Kidney (tissue), 14 donors: ENCODE measurements around the gene PLIN1. TPM values are rescaled to one million over a fixed set of nuclear protein-coding genes. Genes with fewer than 3 reads are reported as not detected.

Experiments used
- DNase-seq, 5 donors: peaks; one replicate each; pipeline ENCODE4 v3.0.0-alpha.2; 2013 to 2020
- FAIRE-seq: peaks from 2 replicates; lab custom pipeline; 2012; peaks lifted over from hg19 to GRCh38; lab: Jason Lieb, UNC
- H3K27ac ChIP-seq, 2 donors: one replicate each; pipeline ENCODE4 v1.7.0; 2013; ENCODE audit warnings: low read depth in 2 of 2, low read length in 2 of 2, inconsistent platforms in 1 of 2
- H3K27me3 ChIP-seq: one replicate; pipeline ENCODE4 v1.7.1; 2013; ENCODE audit warnings: low read length, inconsistent platforms; ENCODE audit not compliant: control insufficient read depth, insufficient read depth
- H3K36me3 ChIP-seq, 3 donors: one replicate each; pipeline versions ENCODE4 v1.7.0 to v1.7.1; 2013; ENCODE audit warnings: low read length in 3 of 3, control low read depth in 1 of 3, inconsistent platforms in 1 of 3; ENCODE audit not compliant: insufficient read depth in 3 of 3, control insufficient read depth in 2 of 3
- H3K4me1 ChIP-seq, 3 donors: one replicate each; pipeline versions ENCODE4 v1.7.0 to v1.7.1; 2013; ENCODE audit warnings: low read length in 3 of 3, inconsistent platforms in 1 of 3, low read depth in 1 of 3; ENCODE audit not compliant: control insufficient read depth in 2 of 3, insufficient read depth in 2 of 3
- H3K4me3 ChIP-seq, 3 donors: one replicate each; pipeline versions ENCODE4 v1.7.0 to v1.8.1; 2013; ENCODE audit warnings: low read length in 3 of 3, control low read depth in 1 of 3, inconsistent platforms in 1 of 3
- H3K9ac ChIP-seq, 3 donors: one replicate each; pipeline versions ENCODE4 v1.7.0 to v1.7.1; 2013; ENCODE audit warnings: low read length in 3 of 3, control low read depth in 1 of 3, inconsistent platforms in 1 of 3
- H3K9me3 ChIP-seq, 3 donors: one replicate each; pipeline versions ENCODE4 v1.7.0 to v1.7.1; 2013; ENCODE audit warnings: low read length in 3 of 3, control low read depth in 1 of 3, inconsistent platforms in 1 of 3; ENCODE audit not compliant: control insufficient read depth in 2 of 3, insufficient read depth in 1 of 3
- CTCF ChIP-seq: IDR thresholded peaks from 3 replicates; pipeline ENCODE4 v1.5.1; 2012; ENCODE audit warnings: mild to moderate bottlenecking, moderate library complexity, borderline replicate concordance; ENCODE audit not compliant: insufficient read depth; ENCODE audit errors: extremely low read depth
- intact Hi-C: fragments of 100-400 bp; cut with DNase I; formaldehyde crosslinking; loops from one replicate; pipeline ENCODE4 v1.11.1; 2022
- polyA plus RNA-seq: library from polyadenylated mRNA; stranded (reverse); fragments of 350-450 nt; fragmentation: Illumina TruSeq; extraction: RNeasy Lipid Tissue Mini Kit (QIAGEN cat#74804); gene quantifications from one replicate; pipeline ENCODE4 v1.2.3, GENCODE V29; 2014; ENCODE audit warnings: low read depth, low replicate concordance; ENCODE audit not compliant: insufficient read depth
- total RNA-seq: library from RNA; stranded (reverse); fragmentation: NEBNext Ultra II Directional; extraction: Animal tissue kit (Norgen Biotek cat#: 25700); gene quantifications from one replicate; pipeline ENCODE4 v1.2.1, GENCODE V29; 2021
- donor health status: control.
- donor health status: control.
- donor health status: control.
- donor health status: control.
- donor health status: control.
- donor health status: DM: yes; HTN: yes; CAD: no.
- donor health status: Normal renal cell carcinoma (clear cell type).

PLIN1 gene
- total and polyA plus RNA-seq, 2 donors from 2014 or later: 0.86 to 2.1 TPM

GRCh38 chr15:89672221-89673164, 6.7 kb downstream of the PLIN1 start:
- no peak for TF ChIP-seq CTCF
- Histone ChIP-seq H3K4me3 (no peak overlapping the region), H3K27me3 (no peaks in the 10 kb centered on the region), H3K27ac (no peak overlapping the region), H3K9me3 (no peaks in the 10 kb centered on the region), H3K9ac (no peak overlapping the region), H3K4me1 (no peaks in the 10 kb centered on the region), H3K36me3 (no peaks in the 10 kb centered on the region)
- DNase-seq (no peak), FAIRE-seq (no peak)
- intact Hi-C loops: no loop called here

- Histone ChIP-seq H3K27ac (no peak overlapping the region), H3K4me1 (no peaks in the 10 kb centered on the region), H3K9me3 (no peaks in the 10 kb centered on the region), H3K4me3 (no peak overlapping the region), H3K9ac (no peak overlapping the region), H3K36me3 (no peaks in the 10 kb centered on the region), H3K27me3 (no peaks in the 10 kb centered on the region)
- DNase-seq: no peak
- intact Hi-C loops: no loop called here
- no peak for FAIRE-seq
- no peak for TF ChIP-seq CTCF
These were observed 7.5 kb downstream of the PLIN1 start for GRCh38 chr15:89671687-89672086.

- Histone ChIP-seq H3K9ac (no peak overlapping the region), H3K27me3 (no peaks in the 10 kb centered on the region), H3K36me3 (no peaks in the 10 kb centered on the region), H3K27ac (no peak overlapping the region), H3K4me3 (no peak overlapping the region), H3K4me1 (no peaks in the 10 kb centered on the region), H3K9me3 (no peaks in the 10 kb centered on the region)
- intact Hi-C loops: no loop called here
- FAIRE-seq (no peak), DNase-seq (no peak)
- no peak for TF ChIP-seq CTCF
These were observed 8.1 kb downstream of the PLIN1 start for GRCh38 chr15:89670971-89671560.
